Uterus (tissue), 2 donors: Measurements from ENCODE around the gene PRH2.

Experiments
- POLR2A ChIP-seq, 2 donors: fragments of 450-650 bp; IDR thresholded peaks; one replicate each; pipeline ENCODE4 v1.6.1; 2016; ENCODE audit warnings: antibody characterized with exemption in 2 of 2, mild to moderate bottlenecking in 1 of 2, moderate library complexity in 1 of 2
- TF ChIP-seq, protein P1 (sequence below), 4 experiments: fragments of 200-600 bp in 2 of 4; fragments of 450-650 bp in 2 of 4; sonication (generic) in 2 of 4; IDR thresholded peaks; one replicate each; pipeline ENCODE4 v1.5.1; 2016 to 2019; ENCODE audit warnings: antibody characterized with exemption in 4 of 4, mild to moderate bottlenecking in 2 of 4, moderate library complexity in 1 of 4

DNA sequence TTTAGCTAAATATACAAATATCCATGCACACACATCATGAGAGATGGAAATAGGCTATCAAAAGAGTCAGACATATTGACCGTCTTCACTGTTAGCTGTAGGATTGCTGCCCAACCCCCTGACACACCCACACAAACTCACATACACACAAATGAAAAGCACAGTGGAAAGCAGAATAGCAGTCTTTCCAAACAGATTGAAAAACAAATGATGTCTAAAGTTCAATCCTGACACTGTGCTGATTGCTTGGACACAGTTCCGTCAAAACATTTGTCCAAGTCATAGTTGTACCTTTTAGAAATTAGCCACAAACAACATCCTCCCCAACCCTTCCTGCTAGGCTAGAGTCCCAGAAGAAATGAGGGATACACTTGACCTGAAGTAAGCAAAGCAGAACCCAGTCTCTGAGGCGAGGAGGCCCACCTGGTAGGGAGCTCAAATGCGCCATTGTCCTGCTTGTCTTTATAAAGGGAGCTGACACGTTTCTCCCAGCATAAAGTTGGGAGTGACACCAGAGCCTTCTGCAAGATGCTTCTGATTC, at the start of gene PRH2:
- TF ChIP-seq, protein P1, sequence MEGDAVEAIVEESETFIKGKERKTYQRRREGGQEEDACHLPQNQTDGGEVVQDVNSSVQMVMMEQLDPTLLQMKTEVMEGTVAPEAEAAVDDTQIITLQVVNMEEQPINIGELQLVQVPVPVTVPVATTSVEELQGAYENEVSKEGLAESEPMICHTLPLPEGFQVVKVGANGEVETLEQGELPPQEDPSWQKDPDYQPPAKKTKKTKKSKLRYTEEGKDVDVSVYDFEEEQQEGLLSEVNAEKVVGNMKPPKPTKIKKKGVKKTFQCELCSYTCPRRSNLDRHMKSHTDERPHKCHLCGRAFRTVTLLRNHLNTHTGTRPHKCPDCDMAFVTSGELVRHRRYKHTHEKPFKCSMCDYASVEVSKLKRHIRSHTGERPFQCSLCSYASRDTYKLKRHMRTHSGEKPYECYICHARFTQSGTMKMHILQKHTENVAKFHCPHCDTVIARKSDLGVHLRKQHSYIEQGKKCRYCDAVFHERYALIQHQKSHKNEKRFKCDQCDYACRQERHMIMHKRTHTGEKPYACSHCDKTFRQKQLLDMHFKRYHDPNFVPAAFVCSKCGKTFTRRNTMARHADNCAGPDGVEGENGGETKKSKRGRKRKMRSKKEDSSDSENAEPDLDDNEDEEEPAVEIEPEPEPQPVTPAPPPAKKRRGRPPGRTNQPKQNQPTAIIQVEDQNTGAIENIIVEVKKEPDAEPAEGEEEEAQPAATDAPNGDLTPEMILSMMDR (IDR thresholded peaks at IDR 0.05): no peak
- no peak for TF ChIP-seq POLR2A (IDR thresholded peaks at IDR 0.05)
